HG03354 (cell line): ENCODE results near the gene TTL.
"Not testable (repeated sequence)": the region's sequence is repeated elsewhere in the genome, so short reads cannot be mapped to it uniquely, and the experiment has no call there.

ENCODE experiments used
- ATAC-seq: cut with Tn5 transposase; IDR thresholded peaks from one replicate; pipeline ENCODE4 v1.9.1; 2021; ENCODE audit warnings: mild to moderate bottlenecking; ENCODE audit not compliant: unreplicated experiment, poor library complexity, severe bottlenecking

TTL gene

DNA sequence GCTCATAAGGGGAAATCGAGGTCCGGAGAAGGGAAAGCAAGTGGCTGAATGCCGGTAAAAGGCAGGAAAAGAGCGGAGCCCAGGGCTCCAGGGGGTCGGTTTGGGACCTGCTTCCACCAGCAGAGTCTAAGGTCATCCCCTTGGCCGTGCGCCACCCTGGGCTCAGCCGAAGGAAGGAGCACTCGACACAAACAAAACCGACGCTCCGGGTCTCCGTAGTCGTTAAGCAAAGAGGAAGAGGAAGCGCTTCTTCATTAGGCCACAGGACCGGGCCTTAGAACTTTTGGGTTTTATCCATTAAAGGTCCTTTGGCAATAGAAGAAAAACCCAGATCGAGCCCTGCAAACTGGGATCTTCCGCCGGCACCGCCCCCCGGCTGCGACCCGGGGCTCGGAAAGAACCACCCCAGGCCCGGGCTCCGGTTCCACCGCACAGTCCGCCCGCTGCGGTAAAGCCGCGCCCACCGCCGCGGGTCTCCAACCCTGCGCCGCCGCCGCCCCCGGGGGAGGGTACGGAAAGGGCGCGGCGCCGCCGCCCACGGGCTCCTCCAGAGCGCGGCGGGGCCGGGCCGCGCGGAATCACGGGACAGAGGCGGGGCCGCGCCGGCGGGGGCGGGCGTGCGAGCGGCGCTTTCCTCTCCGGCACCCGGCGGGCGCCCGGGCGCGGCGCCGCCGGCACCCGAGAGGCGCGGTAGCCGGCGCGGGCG, at the start of gene TTL:
TTL (plus strand) TSS at position 629 of the 706 bp plus-strand sequence. CDS start 189 bp downstream, outside the sequence.
- peak; percentile 71 for ATAC-seq

DNA sequence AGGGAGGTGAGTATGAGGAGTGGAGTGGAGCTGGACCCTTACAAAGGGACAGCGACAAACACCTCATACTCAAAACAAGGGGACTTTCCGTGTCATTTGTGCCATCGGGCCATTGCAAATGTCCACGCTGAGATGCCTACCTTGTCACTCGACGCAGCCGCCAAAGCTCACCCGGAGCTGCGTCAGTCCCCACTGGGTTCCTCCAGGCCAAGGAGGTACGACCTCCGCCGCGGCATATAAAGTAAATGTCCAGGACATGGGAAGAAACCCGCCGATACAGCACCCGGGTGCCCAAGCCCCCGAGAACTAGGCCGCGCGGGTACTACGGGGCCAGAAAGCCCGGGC, 49.6 kb upstream of the TTL start:
- not testable (repeated sequence) for ATAC-seq

DNA sequence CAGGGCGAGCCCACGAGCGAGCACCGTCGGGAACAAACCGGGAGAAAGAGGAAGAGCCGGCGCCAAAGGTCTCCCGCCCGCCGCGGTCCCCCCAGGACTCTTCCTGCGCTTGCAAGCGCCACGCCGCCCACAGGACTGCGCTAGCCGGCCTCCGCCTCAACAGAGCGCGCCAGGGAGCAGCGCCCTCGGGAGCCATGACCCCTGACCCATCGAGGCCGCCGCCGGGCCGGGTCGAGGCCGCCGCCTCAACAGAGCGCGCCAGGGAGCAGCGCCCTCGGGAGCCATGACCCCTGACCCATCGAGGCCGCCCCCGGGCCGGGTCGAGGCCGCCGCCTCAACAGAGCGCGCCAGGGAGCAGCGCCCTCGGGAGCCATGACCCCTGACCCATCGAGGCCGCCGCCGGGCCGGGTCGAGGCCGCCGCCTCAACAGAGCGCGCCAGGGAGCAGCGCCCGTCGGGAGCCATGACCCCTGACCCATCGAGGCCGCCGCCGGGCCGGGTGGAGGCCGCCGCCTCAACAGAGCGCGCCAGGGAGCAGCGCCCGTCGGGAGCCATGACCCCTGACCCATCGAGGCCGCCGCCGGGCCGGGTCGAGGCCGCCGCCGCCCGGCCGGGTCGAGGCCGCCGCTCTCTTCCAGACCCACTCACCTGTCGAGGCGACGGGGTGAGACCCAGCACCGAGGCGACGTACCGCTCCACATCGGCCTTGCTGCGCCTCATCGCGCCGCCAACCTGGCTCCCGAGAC, 49.0 kb upstream of the TTL start:
- peak; percentile 58 for ATAC-seq

DNA sequence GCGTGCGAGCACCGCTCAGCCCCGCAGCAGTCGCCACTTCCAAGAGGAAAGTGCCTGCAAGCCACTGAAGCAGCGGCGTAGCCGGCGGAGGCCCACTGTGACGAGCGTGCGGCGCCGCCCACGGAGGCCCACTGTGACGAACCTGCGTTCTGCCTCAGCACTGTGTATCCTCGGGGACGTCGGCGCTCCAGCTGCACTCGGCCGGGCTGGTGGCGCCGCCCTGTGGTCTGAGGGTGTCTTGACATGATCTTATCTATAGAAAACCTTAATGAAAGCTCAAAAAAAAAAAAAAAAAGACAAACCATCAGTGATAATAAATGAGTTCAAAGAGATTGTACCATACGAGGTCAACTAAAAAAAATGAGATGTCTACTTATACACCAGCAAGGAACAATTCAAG, 48.5 kb upstream of the TTL start, which contains the start of gene RGPD8:
RGPD8 (minus strand) TSS at position 166 of the 400 bp plus-strand sequence. CDS start 192 bp downstream, outside the sequence.
- ATAC-seq: peak; percentile 99

DNA sequence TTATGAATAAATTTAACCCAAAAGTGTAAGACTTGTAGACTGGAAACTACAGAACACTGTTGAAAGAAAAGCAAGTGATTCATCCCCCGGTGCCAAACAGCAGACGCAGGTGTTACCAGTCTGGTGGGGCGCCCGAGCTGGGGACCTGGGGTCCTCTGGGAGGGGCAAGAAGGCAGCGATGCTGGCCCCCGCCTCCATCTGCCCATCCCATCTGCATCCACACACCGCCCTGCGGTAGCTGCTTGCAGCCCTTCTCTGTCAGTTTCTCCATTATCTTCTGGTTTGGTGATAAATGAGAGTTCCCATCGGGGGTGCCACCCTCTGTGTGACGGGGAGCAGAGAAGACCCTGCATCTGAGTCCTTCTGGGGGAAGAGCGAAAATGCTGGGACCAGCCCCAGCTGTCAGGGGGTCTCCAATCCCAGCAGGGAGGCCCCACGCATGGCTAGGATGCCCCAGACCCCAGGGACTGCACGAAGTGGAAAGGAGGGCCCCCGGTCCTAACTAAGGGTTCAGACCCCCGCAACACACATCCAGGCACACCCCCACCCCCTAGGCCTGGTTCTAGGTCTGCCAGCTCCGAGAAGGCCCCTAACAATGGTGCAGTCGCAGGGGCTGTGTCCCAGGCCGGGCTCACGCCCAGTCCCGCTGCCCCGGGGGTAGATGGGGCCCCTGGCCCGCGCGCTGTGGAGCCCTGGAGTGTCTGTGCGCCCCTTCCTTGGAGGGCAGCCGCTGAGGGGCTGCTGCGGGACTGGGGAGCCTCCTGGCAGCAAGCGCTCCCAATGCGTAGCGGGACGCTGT, 47.8 kb upstream of the TTL start:
- no peak for ATAC-seq

DNA sequence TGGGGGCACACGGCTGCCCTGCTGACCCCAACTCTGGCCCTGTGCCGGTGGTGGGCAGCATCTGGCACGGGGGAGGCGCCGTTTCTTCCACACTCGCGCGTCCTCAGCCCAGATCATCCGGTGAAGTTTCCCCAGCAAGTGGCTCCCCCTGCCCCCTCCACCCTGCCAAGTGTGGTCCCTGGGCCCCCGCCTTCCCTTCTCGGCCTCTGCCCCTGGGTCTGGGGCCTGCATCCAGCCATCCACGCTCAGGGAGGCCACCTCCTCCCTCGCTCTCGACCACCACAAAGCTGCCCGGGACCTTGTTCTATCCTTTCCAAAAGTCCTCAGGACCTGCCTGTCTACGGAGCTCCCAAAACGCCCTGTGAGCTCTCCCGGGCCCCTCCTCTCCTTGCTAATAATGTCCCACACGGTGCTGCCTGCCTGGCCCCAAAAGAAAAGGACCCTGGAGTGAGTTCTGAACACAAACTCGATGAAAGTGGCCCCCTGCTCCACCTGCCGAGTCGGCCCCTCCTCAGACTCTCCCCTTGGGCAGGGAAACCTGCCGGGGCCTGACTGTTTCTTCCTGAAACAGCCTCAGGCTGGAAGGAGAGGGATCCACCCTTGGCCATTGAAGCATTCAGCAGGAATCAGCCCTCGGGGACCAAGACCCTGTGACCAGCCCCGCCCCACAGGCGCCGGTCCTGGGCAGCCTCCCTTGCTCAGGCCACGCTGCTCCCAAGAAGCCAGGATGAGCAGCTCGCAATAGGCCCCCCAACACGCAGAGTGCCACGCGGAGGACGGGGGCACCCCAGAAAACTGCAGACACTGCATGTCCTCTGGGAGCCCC, 46.9 kb upstream of the TTL start:
- ATAC-seq: not testable (repeated sequence)

DNA sequence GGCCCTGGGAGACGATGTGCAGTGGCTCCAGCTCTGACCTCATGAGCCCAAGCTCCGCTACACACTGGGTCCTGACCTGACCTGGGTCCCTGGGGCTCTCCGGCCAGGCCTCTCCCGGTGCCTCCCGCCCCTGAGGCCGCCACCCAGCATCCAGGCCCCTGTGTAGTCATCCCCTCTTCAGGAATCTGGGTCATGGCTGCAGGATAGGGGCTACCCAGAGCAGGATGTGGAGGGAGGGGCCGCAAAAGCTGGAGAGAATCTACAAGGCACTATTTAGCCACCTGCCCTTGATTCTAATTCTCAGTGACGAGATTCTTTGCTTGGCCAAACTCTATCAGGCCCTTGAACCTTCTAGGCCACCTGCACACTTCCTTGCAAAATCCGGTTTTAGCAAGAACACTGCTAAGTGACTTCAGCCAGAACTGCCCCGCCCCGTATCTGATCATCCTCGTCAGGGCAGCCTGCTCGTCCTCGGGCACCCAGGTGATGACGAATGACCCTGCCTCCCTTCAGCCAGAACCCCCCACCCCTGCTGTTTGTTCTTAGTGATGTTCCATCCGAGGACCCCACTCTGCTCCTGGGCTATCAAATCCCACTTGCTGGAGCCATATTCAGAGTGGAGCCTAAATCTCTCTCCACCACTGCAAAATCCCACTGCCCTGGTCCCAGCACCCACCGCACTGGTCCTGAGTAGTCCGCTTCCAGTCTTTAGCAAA, 46.1 kb upstream of the TTL start:
- ATAC-seq: not testable (repeated sequence)

DNA sequence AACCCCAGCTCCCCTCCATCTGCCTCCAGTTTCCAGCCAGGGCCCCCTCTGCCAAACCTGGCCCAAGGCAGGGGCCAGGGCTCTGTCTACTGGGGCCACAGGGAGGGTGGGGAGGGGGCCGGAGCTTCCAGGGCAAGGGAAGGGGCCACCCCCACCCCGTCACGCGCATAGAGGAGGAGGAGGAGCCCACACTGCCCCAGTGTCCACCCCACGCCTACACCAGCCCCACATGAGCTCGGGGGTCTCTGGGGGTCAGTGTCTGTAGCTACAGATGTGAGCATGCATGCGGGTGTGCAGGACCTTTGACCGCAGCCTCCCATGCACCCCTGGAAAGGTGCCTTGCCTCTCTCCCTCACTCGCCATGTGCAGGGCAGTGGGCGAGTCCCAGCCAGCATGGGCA, 45.0 kb upstream of the TTL start:
- ATAC-seq: not testable (repeated sequence)

DNA sequence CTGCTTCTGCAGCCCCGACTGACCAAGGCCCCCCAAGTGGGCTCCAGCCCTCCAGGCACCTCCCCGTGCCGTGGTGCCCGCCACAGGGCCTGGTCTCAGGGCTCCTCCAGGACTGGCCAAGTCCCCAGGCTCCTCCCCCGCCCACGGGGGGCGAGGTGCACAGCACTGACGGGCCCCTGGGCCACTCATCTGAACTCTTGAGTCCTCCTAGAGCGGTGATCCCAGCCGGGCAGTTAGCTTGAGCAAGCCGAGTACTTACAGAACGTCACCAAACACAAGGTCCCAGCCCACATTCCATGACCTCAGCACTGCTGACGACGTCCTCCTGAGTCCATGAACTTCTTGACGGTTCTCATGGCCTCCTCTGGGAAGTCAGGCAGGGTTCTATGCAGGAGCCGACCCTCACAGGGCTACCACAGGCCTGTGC, 44.5 kb upstream of the TTL start:
- ATAC-seq: not testable (repeated sequence)

DNA sequence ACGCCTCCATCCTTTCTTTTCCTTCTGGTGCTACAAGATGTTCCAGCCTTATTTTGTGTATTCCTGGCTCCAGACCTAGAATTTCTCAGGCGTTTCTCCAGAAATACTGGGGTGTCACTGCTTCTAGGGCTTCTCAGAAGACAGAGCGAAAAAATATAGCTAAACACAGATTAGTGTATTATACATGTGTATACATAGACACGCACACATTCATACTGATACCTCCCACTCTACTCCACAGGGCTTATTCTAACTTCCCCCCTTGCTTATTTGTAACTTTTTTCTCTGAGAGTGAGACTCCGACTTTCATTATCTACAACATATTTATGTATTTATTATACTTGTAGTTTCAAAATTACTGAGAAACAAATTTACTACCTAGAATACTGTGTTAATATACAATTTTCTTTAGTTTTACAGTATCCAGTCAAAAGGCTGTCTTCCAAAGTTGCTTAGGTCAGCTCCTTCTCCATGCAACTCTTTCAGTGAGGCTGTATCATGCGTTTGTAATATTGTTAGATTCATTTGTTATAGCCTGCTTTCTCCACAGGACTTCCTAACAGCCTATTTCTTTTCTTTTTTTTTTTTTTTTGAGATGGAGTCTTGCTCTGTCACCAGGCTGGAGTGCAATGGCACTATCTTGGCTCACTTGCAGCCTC, 43.2 kb upstream of the TTL start:
- not testable (repeated sequence) for ATAC-seq

DNA sequence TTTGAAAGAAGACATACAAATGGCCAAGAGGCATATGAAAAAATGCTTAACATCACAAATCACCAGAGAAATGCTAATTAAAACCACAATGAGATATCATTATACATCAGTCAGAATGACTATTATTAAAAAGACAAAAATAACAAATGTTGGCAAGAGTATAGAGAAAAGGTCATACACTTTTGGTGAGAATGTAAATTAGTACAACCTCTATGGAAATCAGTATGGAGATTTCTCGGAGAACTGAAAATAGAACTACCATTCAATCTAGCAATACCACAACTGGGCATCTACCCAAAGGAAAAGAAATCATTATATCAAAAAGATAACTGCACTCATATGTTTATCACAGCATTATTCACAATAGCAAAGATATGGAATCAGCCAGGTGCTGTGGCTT, 37.7 kb upstream of the TTL start:
- not testable (repeated sequence) for ATAC-seq

DNA sequence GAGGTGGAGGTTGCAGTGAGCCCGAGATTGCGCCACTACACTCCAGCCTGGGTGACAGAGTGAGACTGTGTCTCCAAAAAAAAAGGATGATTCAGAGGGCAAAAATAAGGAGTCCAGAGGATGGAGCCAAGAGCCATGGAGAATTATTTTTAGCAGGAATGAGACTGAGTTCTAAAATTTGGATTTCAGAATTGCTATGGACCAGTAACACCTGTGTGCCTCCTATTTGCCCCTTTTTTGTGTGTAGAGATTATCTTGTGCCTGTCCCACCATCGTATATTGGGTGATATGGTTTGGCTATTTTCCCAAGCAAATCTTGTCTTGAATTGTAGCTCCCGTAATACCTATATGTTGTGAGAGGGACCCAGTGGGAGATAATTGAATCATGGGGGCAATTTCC, 32.1 kb upstream of the TTL start:
- no peak for ATAC-seq

DNA sequence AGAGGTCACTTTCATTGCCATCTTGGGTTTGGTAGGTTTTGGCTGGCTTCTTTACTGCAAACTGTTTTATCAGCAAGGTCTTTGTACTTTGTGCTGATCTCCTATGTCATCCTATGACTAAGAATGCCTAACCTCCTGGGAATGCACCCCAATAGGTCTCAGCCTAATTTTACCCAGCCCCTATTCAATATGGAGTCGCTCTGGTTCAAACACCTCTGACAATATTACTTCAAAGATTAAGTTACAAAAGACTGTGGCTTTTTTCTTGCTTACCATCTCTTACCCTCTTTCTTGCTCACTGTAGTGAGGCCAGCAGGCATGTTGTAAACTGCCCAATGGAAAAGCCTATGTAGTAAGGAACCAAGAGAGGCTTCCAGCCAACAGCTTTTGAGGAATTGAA, 30.6 kb upstream of the TTL start:
- no peak for ATAC-seq

DNA sequence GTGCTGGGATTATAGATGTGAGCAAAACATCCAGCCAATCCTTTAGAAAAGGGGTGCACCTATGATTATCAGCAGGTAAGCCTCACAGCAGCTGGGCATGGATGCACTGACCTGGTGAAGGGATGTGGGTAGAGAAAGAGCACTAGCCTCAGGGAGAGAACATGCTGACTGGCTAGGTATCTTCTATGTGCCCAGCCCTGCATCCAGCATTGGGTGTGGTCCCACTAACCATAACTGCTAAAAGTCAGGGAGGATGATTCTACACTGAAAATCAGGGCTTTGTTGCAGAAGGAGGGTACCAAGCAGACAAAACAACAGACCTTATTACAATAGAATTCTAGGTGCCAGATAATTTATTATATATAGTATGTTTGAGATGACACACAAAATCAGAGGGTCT, 27.4 kb upstream of the TTL start:
- ATAC-seq: no peak

DNA sequence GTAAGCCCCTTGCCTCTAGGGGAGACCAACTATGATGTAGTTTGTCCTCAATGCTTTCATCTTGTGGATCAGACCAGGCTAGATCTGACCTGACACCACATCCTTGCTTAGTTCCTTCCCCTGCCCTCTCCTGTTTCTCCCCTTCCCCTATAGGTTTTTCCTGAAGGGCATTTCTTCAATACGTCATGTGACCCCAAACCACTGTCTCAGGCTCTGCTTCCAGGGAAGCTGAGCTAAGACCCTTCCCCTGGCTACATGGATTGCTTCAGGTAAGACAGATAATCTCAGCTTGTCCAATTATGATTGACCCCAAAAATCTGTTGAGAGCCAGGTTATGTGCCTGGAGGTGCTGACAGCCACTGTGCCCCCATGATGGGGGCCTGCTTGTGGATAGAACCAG, 22.6 kb upstream of the TTL start:
- no peak for ATAC-seq

DNA sequence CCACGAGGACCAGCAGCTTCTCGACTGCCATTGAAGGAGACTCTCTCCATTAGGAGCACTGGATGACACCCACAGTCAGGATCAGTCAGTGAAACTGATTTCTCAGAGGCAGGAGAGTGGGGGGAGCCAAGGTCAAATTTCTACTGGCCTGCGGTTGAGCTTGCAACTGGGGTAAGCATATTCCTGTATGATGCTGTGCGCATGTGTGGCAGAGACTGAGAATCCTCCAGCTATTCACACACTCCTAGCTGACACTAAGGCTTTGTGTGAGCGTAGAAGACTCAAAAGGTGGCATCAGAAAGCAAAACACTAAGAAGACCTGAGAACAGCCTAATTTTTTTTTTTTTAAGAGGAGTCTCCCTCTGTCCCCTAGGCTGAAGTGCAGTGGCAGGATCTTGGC, 19.8 kb upstream of the TTL start:
- ATAC-seq: no peak

DNA sequence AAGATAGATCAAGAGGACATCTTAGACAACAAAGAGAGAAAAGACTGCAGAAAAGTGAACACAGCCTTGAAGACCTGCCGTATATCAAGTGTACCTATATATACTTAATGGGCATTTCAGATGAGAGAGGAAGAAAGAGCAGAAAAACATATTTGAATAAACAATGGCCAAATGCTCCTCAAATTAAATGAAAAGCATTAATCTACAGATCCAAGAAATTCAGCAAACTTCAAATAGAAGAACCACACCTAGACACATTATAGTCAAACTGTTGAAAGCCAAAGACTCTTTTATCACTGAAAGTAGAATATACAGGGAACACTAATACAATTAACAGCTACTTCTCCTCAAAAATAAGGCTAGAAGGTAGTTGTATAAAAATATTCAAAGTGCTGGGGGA, 18.7 kb upstream of the TTL start:
- no peak for ATAC-seq

DNA sequence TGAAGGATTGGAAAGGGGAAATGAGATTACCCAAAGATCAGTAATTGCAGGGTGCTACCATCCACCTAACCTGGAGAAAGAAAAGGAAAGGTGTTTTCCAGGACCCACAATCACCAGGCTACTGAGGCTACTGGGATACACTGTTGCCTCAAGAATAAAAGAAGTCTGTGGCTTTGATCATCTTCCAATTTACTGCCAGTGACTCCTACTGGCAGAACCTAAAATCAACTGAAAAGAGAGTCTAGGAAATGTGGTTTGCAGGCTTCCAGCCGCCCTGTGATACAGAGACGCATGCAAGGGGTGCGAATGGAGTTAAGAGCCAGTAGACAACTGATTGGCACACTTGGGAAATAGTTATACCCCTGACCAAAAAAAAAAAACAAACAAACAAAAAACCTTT, 16.6 kb upstream of the TTL start:
- no peak for ATAC-seq
